ENCODE measurements around the gene ICOSLG.
"Not testable (repeated sequence)": the region's sequence is repeated elsewhere in the genome, so short reads cannot be mapped to it uniquely, and the experiment has no call there.

The ICOSLG gene

DNA sequence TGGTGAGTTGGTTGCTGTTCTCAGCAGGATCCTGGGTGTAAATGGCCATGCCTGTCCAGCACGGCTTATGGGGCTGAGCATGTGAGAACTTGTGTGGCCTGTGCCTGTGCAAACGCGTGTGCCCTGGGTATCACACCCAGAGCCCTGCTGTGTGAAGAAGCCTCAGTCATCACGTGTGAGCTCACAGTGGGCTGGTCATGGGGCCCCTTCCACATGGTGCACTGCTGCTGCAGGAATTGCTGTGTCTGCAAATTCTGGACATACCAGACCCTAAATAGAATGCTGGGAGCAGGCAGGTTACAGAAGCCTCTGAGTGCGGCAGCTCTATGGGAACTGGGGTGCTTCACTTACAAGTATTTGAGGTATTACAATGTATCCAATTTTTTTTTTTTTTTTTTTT lies 17.4 kb downstream of the ICOSLG start:
- not testable (repeated sequence) for DNase-seq (ENCODE audit: low spot score)

DNA sequence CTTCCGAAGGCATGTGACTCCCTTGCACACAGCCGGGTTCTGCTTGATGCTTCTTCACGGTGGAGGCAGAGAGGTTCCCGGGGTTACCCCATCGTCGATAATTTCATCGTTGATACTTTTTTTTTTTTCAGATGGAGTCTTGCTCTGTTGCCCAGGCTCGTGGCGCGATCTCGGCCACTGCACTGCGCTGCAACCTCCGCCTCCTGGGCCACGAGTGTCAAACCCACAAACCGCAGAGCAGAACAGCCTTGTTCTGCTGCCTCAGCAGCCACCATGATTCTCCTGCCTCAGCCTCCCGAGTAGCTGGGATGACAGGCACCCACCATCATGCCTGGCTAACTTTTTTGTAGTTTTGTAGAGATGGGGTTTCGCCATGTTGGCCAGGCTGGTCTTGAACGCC lies 20.1 kb downstream of the ICOSLG start:
- not testable (repeated sequence) for DNase-seq (ENCODE audit: low spot score)

DNA sequence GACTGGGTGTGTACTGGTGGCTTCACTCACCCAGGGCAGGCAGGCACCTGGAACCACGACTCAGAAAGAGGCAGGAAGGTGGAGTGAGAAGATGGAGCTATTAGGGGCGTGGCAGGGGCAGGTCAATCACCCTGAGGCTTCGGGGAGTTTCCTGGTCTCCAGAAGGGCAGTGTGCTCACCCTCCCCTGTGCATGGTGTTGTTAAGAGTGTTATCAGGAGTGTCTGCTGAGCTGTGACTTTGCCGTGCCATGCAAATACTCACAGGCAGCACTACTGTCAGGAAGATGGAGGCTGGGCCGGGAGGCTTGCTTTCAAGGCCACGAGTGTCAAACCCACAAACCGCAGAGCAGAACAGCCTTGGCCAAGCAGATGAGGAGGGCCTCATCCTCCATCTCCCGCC lies 22.3 kb downstream of the ICOSLG start:
- DNase-seq (ENCODE audit: low spot score) = not testable (repeated sequence)

DNA sequence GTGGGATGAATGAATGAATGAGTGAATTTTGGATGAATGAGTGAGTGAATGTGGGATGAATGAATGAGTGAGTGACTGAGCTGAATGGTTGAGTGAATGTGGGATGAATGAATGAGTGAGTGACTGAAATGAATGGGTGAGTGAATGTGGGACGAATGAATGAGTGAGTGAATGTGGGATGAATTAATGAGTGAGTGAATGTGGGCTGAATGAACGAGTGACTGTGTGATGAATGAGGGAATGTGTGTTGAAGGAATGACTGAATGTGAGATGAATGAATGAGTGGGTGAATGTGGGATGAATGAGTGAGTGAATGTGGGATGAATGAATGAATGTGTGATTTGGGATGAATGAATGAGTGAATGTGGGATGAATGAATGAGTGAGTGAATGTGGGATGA lies 28.8 kb downstream of the ICOSLG start:
- not testable (repeated sequence) for DNase-seq (ENCODE audit: low spot score)

- not testable (repeated sequence) for DNase-seq (ENCODE audit: low spot score)
Measured at GRCh38 chr21:44211574-44211973, 29.2 kb downstream of the ICOSLG start.

GRCh38 chr21:44207860-44208646 lies 32.7 kb downstream of the ICOSLG start:
- DNase-seq (ENCODE audit: low spot score) = not testable (repeated sequence)

GRCh38 chr21:44206698-44207676 lies 33.8 kb downstream of the ICOSLG start:
- DNase-seq (ENCODE audit: low spot score) = not testable (repeated sequence)

DNA sequence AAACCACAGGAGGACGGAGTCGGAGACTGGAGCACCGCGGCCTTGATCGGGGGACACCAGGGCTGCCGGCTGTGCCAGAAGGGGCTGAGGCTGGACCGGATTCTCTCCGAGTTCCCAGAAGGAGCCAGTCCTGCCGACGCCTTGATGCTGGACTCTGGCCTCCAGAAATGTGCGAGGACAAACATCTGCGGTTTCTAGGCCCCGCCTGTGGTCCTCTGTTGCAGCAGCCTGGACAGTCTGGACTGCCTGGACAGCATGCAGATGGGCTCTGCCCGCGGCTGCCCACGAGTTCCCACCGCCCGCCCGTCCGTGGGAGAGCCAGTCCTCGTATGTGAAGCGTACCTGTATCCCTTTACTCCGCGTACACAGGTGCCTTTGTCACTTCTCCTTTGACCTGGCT lies 34.6 kb downstream of the ICOSLG start:
- not testable (repeated sequence) for DNase-seq (ENCODE audit: low spot score)

DNA sequence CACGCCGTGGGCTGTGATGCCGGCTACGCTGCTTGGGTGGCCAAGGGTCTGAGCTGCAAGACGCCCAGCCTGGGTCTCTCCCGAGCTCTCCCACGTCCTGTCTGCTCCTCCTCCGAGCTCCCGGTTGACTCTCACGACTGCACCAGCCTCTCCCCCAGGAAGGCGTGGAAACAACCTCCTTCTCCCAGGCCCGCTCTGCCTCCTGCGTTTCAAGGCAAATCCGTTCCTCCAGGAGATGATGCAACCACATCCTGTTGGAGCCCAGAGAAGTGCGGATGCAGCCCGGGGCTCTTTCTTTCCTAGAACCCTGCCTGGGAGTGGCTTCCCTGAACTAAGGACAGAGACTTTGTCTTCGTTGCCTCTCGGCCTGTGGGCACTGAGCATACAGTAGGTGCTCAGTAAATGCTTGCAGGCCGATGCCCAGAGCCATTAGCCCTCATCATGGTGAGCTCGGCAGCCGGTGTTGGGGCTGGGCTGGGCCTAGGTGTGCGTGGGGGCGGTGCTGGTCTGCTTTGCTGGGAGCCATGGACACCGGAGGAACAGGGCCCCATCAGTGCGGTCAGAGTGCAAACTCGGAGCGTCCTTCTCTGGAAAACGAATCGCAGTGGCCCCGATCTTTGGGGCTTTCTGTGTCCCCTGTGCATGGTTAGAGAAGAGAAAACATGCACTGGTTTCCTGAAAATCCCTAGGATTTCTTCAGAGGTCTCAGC lies 38.0 kb downstream of the ICOSLG start:
- DNase-seq (ENCODE audit: low spot score) = not testable (repeated sequence)

DNA sequence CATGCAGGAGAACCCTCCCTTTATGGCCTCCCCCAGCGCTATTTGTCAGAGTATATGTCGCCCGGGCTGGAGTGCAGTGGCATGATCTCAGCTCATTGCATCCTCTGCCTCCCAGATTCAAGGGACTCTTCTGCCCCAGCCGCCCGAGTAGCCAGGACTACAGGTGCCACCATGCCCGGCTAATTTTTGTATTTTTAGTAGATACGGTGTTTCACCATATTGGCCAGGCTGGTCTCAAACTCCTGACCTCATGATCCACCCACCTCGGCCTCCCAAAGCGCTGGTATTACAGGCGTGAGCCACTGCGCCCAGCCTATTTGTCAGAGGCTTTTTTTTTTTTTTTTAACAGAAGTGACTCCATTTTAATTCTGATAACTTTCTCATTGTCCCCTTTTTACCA lies 40.7 kb downstream of the ICOSLG start:
- DNase-seq (ENCODE audit: low spot score) = not testable (repeated sequence)

- DNase-seq (ENCODE audit: low spot score) = no peak
Measured at GRCh38 chr21:44199448-44199847, 41.3 kb downstream of the ICOSLG start.

DNA sequence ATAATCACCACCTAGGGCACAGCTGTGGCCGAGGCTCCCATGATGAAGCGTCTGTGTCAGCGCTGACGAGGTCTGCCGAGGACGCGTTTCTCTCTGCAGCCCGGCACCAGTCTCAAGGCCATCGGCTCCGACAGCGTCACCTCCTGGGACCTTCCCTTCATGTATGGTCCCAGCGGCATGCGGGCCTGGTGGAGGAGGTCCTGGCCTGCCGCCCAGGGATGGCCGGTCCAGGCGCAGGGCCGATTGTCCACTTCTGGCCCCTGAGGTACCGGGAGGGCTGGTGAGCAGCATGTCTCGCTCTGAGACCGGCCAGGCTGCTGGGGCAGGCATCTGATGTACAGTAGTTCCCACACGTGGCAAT lies 43.6 kb downstream of the ICOSLG start:
- DNase-seq (ENCODE audit: low spot score) = not testable (repeated sequence)

GRCh38 chr21:44196212-44197155 lies 44.3 kb downstream of the ICOSLG start:
- not testable (repeated sequence) for DNase-seq (ENCODE audit: low spot score)

DNA sequence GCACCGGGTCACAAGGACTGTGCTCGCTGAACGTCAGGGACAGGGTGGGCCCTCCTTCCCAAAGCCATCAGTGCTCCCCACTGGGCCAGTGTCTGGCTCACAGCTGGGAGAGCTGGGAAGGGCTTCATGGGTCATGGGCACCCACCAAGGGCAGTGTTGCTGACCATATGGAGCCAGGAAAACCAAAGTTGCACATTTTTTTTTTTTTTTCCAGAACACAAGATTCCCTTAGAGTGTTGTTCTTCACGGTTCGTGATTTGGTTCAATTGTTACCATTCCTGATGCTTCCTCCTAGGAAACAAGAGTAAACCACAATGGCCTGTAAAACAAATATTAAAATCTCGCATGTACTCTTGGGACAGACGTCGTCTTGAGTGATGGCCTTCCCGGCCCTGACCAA lies 45.9 kb downstream of the ICOSLG start:
- not testable (repeated sequence) for DNase-seq (ENCODE audit: low spot score)

DNA sequence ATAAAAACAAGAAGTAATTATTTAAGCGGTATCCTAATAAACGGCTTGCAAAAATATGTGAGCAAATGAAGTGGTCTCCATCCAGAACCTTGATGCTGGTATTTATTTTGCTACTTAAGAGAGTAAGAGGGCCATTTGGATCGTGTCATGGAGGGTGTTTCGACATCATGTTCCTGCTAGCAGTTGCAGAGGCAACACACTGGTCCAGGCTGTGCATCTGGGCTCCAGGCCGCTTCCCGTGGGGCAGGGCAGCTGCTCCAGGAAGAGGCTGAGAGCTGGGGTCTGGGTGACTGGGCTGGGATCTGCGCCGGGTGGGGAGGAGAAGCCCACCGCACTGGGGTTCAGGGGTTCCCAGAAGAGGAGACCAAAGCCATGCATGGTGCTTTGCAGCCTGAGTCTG lies 46.3 kb downstream of the ICOSLG start:
- DNase-seq (ENCODE audit: low spot score) = not testable (repeated sequence)

- DNase-seq (ENCODE audit: low spot score) = not testable (repeated sequence)
Measured at GRCh38 chr21:44193108-44193507, 47.6 kb downstream of the ICOSLG start.

DNA sequence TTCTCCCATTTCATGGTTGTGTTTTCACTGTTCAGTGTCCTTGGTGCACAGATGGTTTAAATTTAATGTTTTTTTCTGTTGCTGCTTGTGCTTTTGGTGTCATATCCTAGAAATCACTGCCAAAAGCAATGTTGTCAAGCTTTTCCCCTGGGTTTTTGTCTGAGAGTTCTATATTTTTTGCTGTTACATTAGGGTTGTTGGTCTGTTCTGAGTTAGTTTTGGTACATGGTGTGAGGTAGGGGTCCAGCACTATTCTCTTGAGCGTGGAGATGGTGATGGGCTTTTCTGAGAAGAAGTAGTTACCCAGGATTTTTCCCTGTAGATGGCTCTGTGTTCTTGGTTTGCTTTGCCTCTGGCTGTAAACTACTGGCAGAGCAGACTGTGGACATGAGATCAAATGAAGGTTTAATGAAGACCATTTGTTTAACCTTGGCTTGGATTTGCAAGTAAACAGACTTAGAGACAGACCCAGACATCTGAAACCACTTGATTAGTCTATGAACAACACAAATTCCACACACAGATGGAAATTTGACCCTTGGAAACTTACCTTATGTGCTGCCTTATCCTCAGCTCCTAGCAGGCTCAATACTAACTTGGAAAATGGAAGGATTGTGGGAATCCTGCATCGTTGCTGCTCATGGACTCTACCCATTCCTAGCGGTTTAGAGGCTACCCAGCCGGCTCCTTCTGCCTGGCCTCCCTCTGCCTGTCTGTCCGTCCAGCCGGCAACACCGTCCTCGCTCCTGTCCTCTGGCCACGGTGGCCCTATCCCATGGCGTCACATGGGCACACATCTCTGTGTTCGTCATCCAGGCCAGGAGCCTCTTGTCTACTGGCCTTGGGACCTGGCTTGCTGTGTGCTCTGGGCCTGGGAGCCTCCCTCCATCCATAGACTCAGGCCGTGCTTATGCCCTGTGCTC lies 50.1 kb downstream of the ICOSLG start:
- DNase-seq (ENCODE audit: low spot score) = not testable (repeated sequence)

GRCh38 chr21:44184862-44185261 lies 55.9 kb downstream of the ICOSLG start:
- not testable (repeated sequence) for DNase-seq (ENCODE audit: low spot score)

- not testable (repeated sequence) for DNase-seq (ENCODE audit: low spot score)
Measured at GRCh38 chr21:44182202-44182601, 58.5 kb downstream of the ICOSLG start.

- DNase-seq (ENCODE audit: low spot score) = not testable (repeated sequence)
Measured at GRCh38 chr21:44181506-44181905, 59.2 kb downstream of the ICOSLG start.

Data from Ammon's horn (tissue), 1 donor.